H9 (cell line): ENCODE measurements around the gene PKNOX2. TPM values are rescaled to one million over a fixed set of nuclear protein-coding genes. Genes with fewer than 3 reads are reported as not detected.

ENCODE experiments used
- DNase-seq: peaks from one replicate; pipeline ENCODE4 v3.0.0-alpha.2; 2017
- H2AFZ ChIP-seq: one replicate; pipeline ENCODE4 v1.6.1; 2013; ENCODE audit warnings: mild to moderate bottlenecking, low read length, control low read depth, moderate library complexity
- H2AK5ac ChIP-seq: 2 replicates; pipeline ENCODE4 v1.6.1; 2013; ENCODE audit warnings: low read length, control low read depth, mixed read lengths; ENCODE audit not compliant: insufficient read length
- H2BK120ac ChIP-seq: one replicate; pipeline ENCODE4 v1.6.1; 2013; ENCODE audit warnings: low read depth, mild to moderate bottlenecking, low read length, control low read depth, inconsistent platforms; ENCODE audit not compliant: poor library complexity, severe bottlenecking
- H2BK12ac ChIP-seq: 2 replicates; pipeline ENCODE4 v1.6.1; 2013; ENCODE audit warnings: low read length, control low read depth, mixed read lengths, low read depth; ENCODE audit not compliant: insufficient read length
- H2BK15ac ChIP-seq: 2 replicates; pipeline ENCODE4 v1.6.1; 2013; ENCODE audit warnings: low read depth, low read length, control low read depth
- H2BK20ac ChIP-seq: one replicate; pipeline ENCODE4 v1.6.1; 2013; ENCODE audit warnings: low read depth, mild to moderate bottlenecking, low read length, control low read depth, inconsistent platforms; ENCODE audit not compliant: poor library complexity, severe bottlenecking
- H2BK5ac ChIP-seq: 2 replicates; pipeline ENCODE4 v1.6.1; 2013; ENCODE audit warnings: low read length, control low read depth, mixed read lengths; ENCODE audit not compliant: insufficient read length
- H3K14ac ChIP-seq: 2 replicates; pipeline ENCODE4 v1.6.1; 2013; ENCODE audit warnings: low read length, control low read depth; ENCODE audit not compliant: insufficient read depth
- H3K18ac ChIP-seq: 2 replicates; pipeline ENCODE4 v1.6.1; 2013; ENCODE audit warnings: low read depth, mild to moderate bottlenecking, mixed read lengths, low read length, control low read depth; ENCODE audit not compliant: insufficient read length
- H3K23ac ChIP-seq: 2 replicates; pipeline ENCODE4 v1.6.1; 2013; ENCODE audit warnings: low read length, control low read depth, mixed read lengths, low read depth; ENCODE audit not compliant: insufficient read length
- H3K23me2 ChIP-seq: 2 replicates; pipeline ENCODE4 v1.6.1; 2013; ENCODE audit warnings: low read depth, mild to moderate bottlenecking, mixed read lengths, low read length, control low read depth; ENCODE audit not compliant: insufficient read length, poor library complexity, severe bottlenecking
- H3K27ac ChIP-seq: 2 replicates; pipeline ENCODE4 v1.5.1; 2013; ENCODE audit warnings: low read length, control low read depth, mixed read lengths, low read depth; ENCODE audit not compliant: insufficient read length
- H3K27me3 ChIP-seq: 2 replicates; pipeline ENCODE4 v1.6.1; 2013; ENCODE audit warnings: low read length, control low read depth, inconsistent platforms; ENCODE audit not compliant: insufficient read depth
- H3K4ac ChIP-seq: 2 replicates; pipeline ENCODE4 v1.6.1; 2013; ENCODE audit warnings: low read depth, mild to moderate bottlenecking, control low read depth, inconsistent platforms, low read length, moderate library complexity
- H3K4me1 ChIP-seq: 2 replicates; pipeline ENCODE4 v1.6.1; 2013; ENCODE audit warnings: low read length, control low read depth, inconsistent platforms; ENCODE audit not compliant: insufficient read depth
- H3K4me2 ChIP-seq: 2 replicates; pipeline ENCODE4 v1.6.1; 2013; ENCODE audit warnings: low read length, control low read depth, mixed read lengths; ENCODE audit not compliant: insufficient read length, insufficient read depth
- H3K56ac ChIP-seq: 2 replicates; pipeline ENCODE4 v1.6.1; 2013; ENCODE audit warnings: low read depth, mild to moderate bottlenecking, mixed read lengths, low read length, control low read depth; ENCODE audit not compliant: insufficient read length
- H3K79me1 ChIP-seq: 2 replicates; pipeline ENCODE4 v1.6.1; 2013; ENCODE audit warnings: low read depth, mild to moderate bottlenecking, moderate library complexity, low read length, control low read depth, inconsistent platforms; ENCODE audit not compliant: insufficient read depth, poor library complexity, severe bottlenecking
- H3K79me2 ChIP-seq: 2 replicates; pipeline ENCODE4 v1.6.1; 2013; ENCODE audit warnings: low read length, control low read depth, inconsistent platforms; ENCODE audit not compliant: insufficient read depth
- H3K9ac ChIP-seq: 2 replicates; pipeline ENCODE4 v1.6.1; 2013; ENCODE audit warnings: low read length, control low read depth, mixed read lengths; ENCODE audit not compliant: insufficient read length; ENCODE audit errors: extremely low read depth
- H3K9me3 ChIP-seq: one replicate; pipeline ENCODE4 v1.6.1; 2013; ENCODE audit warnings: low read depth, low read length, inconsistent platforms; ENCODE audit not compliant: control insufficient read depth
- H3T11ph ChIP-seq: one replicate; pipeline ENCODE4 v1.6.1; 2013; ENCODE audit warnings: mild to moderate bottlenecking, low read length, control low read depth, inconsistent platforms
- H4K20me1 ChIP-seq: one replicate; pipeline ENCODE4 v1.6.1; 2013; ENCODE audit not compliant: control insufficient read depth, insufficient read length, insufficient read depth
- H4K5ac ChIP-seq: 2 replicates; pipeline ENCODE4 v1.6.1; 2013; ENCODE audit warnings: low read depth, mild to moderate bottlenecking, mixed read lengths, low read length, control low read depth; ENCODE audit not compliant: insufficient read length
- H4K8ac ChIP-seq: replicated peaks from 2 replicates; pipeline ENCODE4 v1.6.1; 2013; ENCODE audit warnings: low read length, control low read depth, mixed read lengths, low read depth; ENCODE audit not compliant: insufficient read length
- H4K91ac ChIP-seq: 2 replicates; pipeline ENCODE4 v1.6.1; 2013; ENCODE audit warnings: low read depth, mild to moderate bottlenecking, moderate library complexity, mixed read lengths, low read length, control low read depth; ENCODE audit not compliant: insufficient read length
- H3K27ac Mint-ChIP-seq, 3 experiments: 2 replicates in 2 of 3; 3 replicates in 1 of 3; pipeline ENCODE4 v1.8.0; 2020 to 2021; ENCODE audit warnings: mixed read lengths in 3 of 3, mild to moderate bottlenecking in 1 of 3, moderate library complexity in 1 of 3
- H3K27me3 Mint-ChIP-seq: 2 replicates; pipeline ENCODE4 v1.8.0; 2021; ENCODE audit warnings: low read depth, mild to moderate bottlenecking, moderate library complexity, mixed read lengths
- H3K36me3 Mint-ChIP-seq, 3 experiments: 2 replicates in 2 of 3; 3 replicates in 1 of 3; pipeline ENCODE4 v1.8.0; 2020 to 2021; ENCODE audit warnings: low read depth in 3 of 3, mixed read lengths in 3 of 3; ENCODE audit not compliant: insufficient read depth in 1 of 3
- H3K4me1 Mint-ChIP-seq, 2 experiments: 2 replicates each; pipeline ENCODE4 v1.8.0; 2020; ENCODE audit warnings: mixed read lengths in 2 of 2
- H3K4me3 Mint-ChIP-seq, 2 experiments: 2 replicates in 1 of 2; 3 replicates in 1 of 2; pipeline ENCODE4 v1.8.0; 2020 to 2021; ENCODE audit warnings: mild to moderate bottlenecking in 2 of 2, mixed read lengths in 2 of 2, moderate library complexity in 1 of 2
- H3K9me3 Mint-ChIP-seq, 2 experiments: 2 replicates in 1 of 2; 3 replicates in 1 of 2; pipeline ENCODE4 v1.8.0; 2020; ENCODE audit warnings: mild to moderate bottlenecking in 2 of 2, mixed read lengths in 2 of 2, moderate library complexity in 1 of 2
- CTCF ChIP-seq: fragments of 200-600 bp; sonication (generic); conservative IDR thresholded peaks from 3 replicates; pipeline ENCODE4 v1.8.0; 2021; ENCODE audit warnings: antibody characterized with exemption, mild to moderate bottlenecking
- whole genome bisulfite sequencing: extraction: QIAGEN DNeasy Blood & Tissue Kit; methylation state at CpG from one replicate; pipeline ENCODE4 v1.1.7; 2013; ENCODE audit warnings: missing lambda C conversion rate, low lambda C conversion rate, mixed read lengths; ENCODE audit not compliant: insufficient read length; ENCODE audit errors: extremely low coverage; 5-methylcytosine and 5-hydroxymethylcytosine counted together
- total RNA-seq: library from RNA; stranded (reverse); gene quantifications from 2 replicates; pipeline ENCODE4 v1.2.1, GENCODE V29; 2021

The PKNOX2 gene
- total RNA-seq, 1 experiment from 2014 or later = 1.3 TPM

GRCh38 chr11:125390946-125391345, 226.4 kb downstream of the PKNOX2 start:
- H2AFZ ChIP-seq = no peak overlapping the region
- no peak overlapping the region for H2AK5ac ChIP-seq
- H2BK120ac ChIP-seq = no peak overlapping the region
- H2BK15ac ChIP-seq = no peak overlapping the region; the same call in 1 of the 2 replicates
- H4K5ac ChIP-seq = no peak overlapping the region
- no peak overlapping the region for H3K4me2 ChIP-seq
- no peak overlapping the region for H3K56ac ChIP-seq
- no peak overlapping the region for H3K9ac ChIP-seq
- H3K14ac ChIP-seq = no peak overlapping the region
- H3K18ac ChIP-seq = no peak overlapping the region
- peaks cover 11% of the 10 kb centered on the region; the same call in 1 of the 2 replicates for H3K4me1 ChIP-seq
- Mint-ChIP-seq H3K4me3 (no peak overlapping the region), H3K27ac (peak overlapping the region in 1 of 3 experiments; percentile 62; a peak in 4 of 7 replicates), H3K9me3 (no peaks in the 10 kb centered on the region), H3K36me3 (peaks cover 0 to 4% (median 0%) of the 10 kb centered on the region in 3 experiments; a peak in 1 of 7 replicates), H3K27me3 (no peaks in the 10 kb centered on the region), H3K4me1 (peaks cover 34 to 39% of the 10 kb centered on the region in 2 experiments)
- H3K23me2 ChIP-seq = no peaks in the 10 kb centered on the region
- peak overlapping the region; percentile 35 for H3K27ac ChIP-seq
- no peaks in the 10 kb centered on the region for H3K79me2 ChIP-seq
- WGBS = no CpG with 5 or more reads among the region's 5 CpGs
- TF ChIP-seq CTCF = no peak
- no peaks in the 10 kb centered on the region for H3K27me3 ChIP-seq
- no peak overlapping the region for H4K91ac ChIP-seq
- H3K4ac ChIP-seq = no peak overlapping the region
- H4K20me1 ChIP-seq = no peaks in the 10 kb centered on the region
- H3K9me3 ChIP-seq = no peaks in the 10 kb centered on the region
- DNase-seq = no peak
- H2BK5ac ChIP-seq = no peak overlapping the region
- H2BK20ac ChIP-seq = no peak overlapping the region
- no peak overlapping the region for H3T11ph ChIP-seq
- H4K8ac ChIP-seq = no peak overlapping the region
- H3K23ac ChIP-seq = no peak overlapping the region
- no peaks in the 10 kb centered on the region for H3K79me1 ChIP-seq
- no peak overlapping the region for H2BK12ac ChIP-seq
